HG02852 (cell line): ENCODE data around the gene PRKAR1A.
"Not testable (repeated sequence)": the region's sequence is repeated elsewhere in the genome, so short reads cannot be mapped to it uniquely, and the experiment has no call there.

ENCODE experiments used
- ATAC-seq: cut with Tn5 transposase; IDR thresholded peaks from one replicate; pipeline ENCODE4 v1.9.1; 2021; ENCODE audit warnings: mild to moderate bottlenecking, moderate library complexity; ENCODE audit not compliant: unreplicated experiment

Gene PRKAR1A

DNA sequence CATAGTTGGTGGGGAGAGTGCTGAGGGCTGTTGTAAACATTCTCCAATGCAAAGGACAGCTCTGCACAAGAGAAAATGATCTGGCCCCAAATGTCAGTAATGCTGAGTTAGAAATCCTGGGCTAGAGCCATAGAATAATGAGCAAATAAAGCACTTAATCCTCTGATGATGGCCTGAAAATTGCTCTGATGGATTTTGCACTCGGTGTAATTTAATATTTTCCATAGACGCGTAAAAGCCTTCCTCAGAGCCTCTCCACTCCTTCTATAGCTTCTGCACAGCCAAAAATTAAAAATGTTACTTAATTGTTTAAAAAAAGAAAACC, 65.2 kb downstream of the PRKAR1A start:
- ATAC-seq: no peak

DNA sequence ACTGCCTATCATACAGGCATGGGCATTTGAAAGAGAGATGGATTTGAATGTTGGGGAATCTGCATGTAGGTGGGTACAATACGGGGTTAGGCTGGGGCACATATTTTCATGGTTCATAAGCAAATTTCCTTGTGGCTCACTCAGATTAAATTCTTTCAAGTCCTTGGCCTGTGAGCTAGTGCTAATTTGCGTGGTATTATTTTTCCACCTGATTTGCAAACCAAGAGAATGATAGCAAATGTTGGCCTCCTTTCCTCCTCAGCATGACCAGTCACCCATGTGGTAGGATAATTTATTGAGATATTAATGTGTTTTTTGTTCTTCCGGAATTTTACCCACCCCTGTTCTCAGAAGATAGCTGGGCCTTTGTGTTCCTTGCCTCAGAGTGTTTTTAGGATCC, 66.0 kb downstream of the PRKAR1A start:
- ATAC-seq: no peak

GRCh38 chr17:68579194-68579927, 67.1 kb downstream of the PRKAR1A start:
- ATAC-seq: no peak

- no peak for ATAC-seq
Observed at GRCh38 chr17:68580236-68580770, 68.1 kb downstream of the PRKAR1A start.

DNA sequence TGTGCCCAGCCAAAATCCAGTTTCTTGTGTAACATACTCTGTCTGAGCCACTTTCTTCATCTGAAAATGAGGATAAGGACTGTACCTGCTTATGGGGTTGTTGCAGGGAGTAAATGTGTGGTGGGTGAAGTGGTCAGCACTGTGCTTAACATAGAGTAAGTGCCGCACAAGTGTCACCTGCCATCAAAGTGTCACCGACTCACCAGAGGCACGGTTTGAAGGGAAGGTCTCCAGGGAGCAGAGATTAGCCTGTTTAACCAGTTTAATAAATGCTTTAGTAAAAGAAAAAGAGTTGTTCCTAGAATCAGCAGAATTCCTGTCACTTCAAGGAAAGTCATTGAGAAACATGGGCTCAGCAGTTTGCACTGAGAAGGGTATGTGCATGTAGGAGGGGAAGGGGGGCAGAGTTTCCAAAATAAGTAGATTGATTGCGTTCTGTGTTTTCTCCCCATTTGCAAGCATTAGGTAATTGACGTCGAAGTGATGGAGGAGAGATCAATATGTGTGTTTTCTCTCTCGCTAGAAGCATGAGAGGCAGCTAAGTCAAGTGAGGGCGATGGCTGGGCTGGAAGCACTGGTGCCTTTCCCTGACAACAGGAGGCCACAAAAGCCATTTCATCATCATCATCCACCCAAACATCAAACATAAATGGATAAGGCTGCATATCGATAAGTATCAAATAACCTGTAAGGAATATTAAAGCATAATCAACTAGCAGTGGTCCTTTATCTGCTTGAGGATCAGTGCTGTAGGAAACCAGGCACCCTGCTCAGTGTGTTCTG, 69.8 kb downstream of the PRKAR1A start:
- ATAC-seq: no peak

GRCh38 chr17:68582867-68583266, 70.6 kb downstream of the PRKAR1A start:
- not testable (repeated sequence) for ATAC-seq

- no peak for ATAC-seq
Observed at GRCh38 chr17:68584581-68585303, 72.5 kb downstream of the PRKAR1A start.

GRCh38 chr17:68585643-68586042, 73.4 kb downstream of the PRKAR1A start:
- no peak for ATAC-seq

GRCh38 chr17:68587026-68587425, 74.8 kb downstream of the PRKAR1A start:
- no peak for ATAC-seq

DNA sequence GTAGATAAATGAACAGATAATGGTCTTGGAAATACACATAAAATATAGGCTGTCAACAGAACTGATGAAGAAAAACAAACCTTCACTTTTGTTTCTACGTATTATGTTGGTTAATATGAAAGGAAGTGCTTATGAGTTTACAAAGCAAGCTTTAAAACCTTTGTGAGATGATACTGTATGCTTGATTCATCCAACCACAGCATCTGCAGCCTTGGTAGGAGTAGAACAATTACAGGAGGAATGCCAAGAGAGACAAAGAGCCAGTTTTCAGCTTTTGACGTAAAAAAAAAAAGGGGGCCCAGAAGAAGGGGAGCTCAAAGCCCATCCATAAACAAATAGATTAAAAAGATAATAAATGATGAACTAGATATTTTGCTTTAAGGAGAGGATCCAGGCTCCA, 75.6 kb downstream of the PRKAR1A start:
- ATAC-seq: no peak

- no peak for ATAC-seq
Observed at GRCh38 chr17:68588362-68588761, 76.1 kb downstream of the PRKAR1A start.

GRCh38 chr17:68589086-68589485, 76.9 kb downstream of the PRKAR1A start:
- ATAC-seq: no peak

GRCh38 chr17:68591583-68591982, 79.4 kb downstream of the PRKAR1A start:
- ATAC-seq: no peak

GRCh38 chr17:68592009-68592408, 79.8 kb downstream of the PRKAR1A start:
- no peak for ATAC-seq

DNA sequence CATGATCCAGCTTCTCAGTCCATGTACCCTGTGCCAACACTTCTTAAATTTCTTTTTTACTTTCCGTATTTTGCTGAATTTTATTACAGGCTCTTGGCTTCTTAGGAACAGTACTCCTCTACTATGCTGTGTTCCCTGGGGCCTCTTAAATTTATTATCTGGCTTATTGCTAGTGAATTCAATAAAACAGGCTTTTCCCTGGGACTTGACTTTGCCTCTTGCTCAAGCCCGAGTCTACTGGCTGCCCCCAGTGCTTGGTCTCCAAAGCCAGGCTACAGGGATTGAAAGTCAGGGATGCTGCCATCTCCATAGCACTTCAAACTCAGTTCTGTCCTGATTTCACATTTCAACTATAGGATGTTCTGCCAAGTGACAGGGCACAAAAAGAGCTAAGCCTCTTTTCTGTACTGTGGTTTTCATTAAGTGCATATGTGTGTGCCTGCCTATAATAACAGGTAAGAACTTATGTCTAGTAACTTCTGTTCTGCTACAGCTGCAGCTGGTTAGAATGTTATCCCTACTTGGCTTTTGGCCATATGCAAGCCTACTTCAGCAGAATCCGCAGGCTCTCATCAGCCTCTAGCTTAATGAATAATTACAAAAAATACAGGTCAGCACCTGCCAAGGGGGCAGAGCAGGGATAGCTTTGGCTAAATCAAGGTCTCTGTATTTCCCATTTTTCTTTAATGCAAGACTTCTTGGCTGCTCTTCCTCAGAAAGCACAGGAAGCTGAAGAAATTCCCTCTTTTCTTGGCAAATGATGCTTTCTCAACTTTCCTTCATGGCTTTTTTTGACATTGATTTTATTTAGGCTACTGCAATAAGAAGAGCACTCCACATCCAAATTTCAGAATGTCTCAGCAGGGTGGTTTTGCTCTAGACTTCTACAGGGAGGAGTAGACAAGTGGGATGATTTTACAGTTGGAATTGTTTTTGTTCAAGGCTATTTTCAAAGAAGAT, 80.7 kb downstream of the PRKAR1A start:
- no peak for ATAC-seq

GRCh38 chr17:68594552-68594951, 82.3 kb downstream of the PRKAR1A start:
- ATAC-seq: no peak

GRCh38 chr17:68595496-68595895, 83.3 kb downstream of the PRKAR1A start:
- no peak for ATAC-seq

- ATAC-seq: no peak
Observed at GRCh38 chr17:68595986-68596385, 83.8 kb downstream of the PRKAR1A start.

- no peak for ATAC-seq
Observed at GRCh38 chr17:68596411-68596945, 84.2 kb downstream of the PRKAR1A start.

GRCh38 chr17:68598074-68598473, 85.8 kb downstream of the PRKAR1A start:
- no peak for ATAC-seq
